GM21515 (cell line): ENCODE measurements around the gene LYRM7.
"Not testable (repeated sequence)": the region's sequence is repeated elsewhere in the genome, so short reads cannot be mapped to it uniquely, and the experiment has no call there.

Experiments
- ATAC-seq: cut with Tn5 transposase; IDR thresholded peaks from one replicate; pipeline ENCODE4 v1.9.1; 2021; ENCODE audit not compliant: unreplicated experiment

LYRM7 gene

GRCh38 chr5:131218392-131218791, 47.6 kb downstream of the LYRM7 start:
- ATAC-seq, result peak; percentile 48

- ATAC-seq, result no peak
Observed at GRCh38 chr5:131220566-131220965, 49.8 kb downstream of the LYRM7 start.

GRCh38 chr5:131221008-131221703, 50.4 kb downstream of the LYRM7 start:
- ATAC-seq, result no peak

GRCh38 chr5:131221888-131222287, 51.1 kb downstream of the LYRM7 start:
- no peak for ATAC-seq

- no peak for ATAC-seq
Observed at GRCh38 chr5:131222731-131223130, 52.0 kb downstream of the LYRM7 start.

GRCh38 chr5:131223751-131224386, 53.1 kb downstream of the LYRM7 start:
- ATAC-seq, result no peak

- peak; percentile 88 for ATAC-seq
Observed at GRCh38 chr5:131224387-131225201, 53.9 kb downstream of the LYRM7 start.

GRCh38 chr5:131225282-131225974, 54.7 kb downstream of the LYRM7 start:
- no peak for ATAC-seq

GRCh38 chr5:131226899-131227298, 56.2 kb downstream of the LYRM7 start:
- no peak for ATAC-seq

- ATAC-seq, result no peak
Observed at GRCh38 chr5:131228646-131229045, 57.9 kb downstream of the LYRM7 start.

GRCh38 chr5:131229623-131230022, 58.9 kb downstream of the LYRM7 start:
- no peak for ATAC-seq

GRCh38 chr5:131230406-131230805, 59.7 kb downstream of the LYRM7 start:
- peak; percentile 84 for ATAC-seq

GRCh38 chr5:131239686-131240085, 68.9 kb downstream of the LYRM7 start:
- no peak for ATAC-seq

- no peak for ATAC-seq
Observed at GRCh38 chr5:131242728-131243255, 72.0 kb downstream of the LYRM7 start.

GRCh38 chr5:131245312-131245711, 74.6 kb downstream of the LYRM7 start:
- no peak for ATAC-seq

GRCh38 chr5:131245948-131246347, 75.2 kb downstream of the LYRM7 start:
- ATAC-seq, result no peak

- no peak for ATAC-seq
Observed at GRCh38 chr5:131246504-131246903, 75.8 kb downstream of the LYRM7 start.

GRCh38 chr5:131250751-131251475, 80.2 kb downstream of the LYRM7 start:
- ATAC-seq, result no peak

- ATAC-seq, result peak; percentile 86
Observed at GRCh38 chr5:131252824-131253171, 82.1 kb downstream of the LYRM7 start.

GRCh38 chr5:131254025-131254424, 83.3 kb downstream of the LYRM7 start:
- not testable (repeated sequence) for ATAC-seq
